Esophagus muscularis mucosa (tissue), 4 donors: ENCODE data around the gene SDF2L1. TPM values are rescaled to one million over a fixed set of nuclear protein-coding genes. Genes with fewer than 3 reads are reported as not detected.

Source experiments
- DNase-seq: peaks from one replicate; pipeline ENCODE4 v3.0.0-alpha.2; 2017; ENCODE audit errors: extremely low spot score
- H3K27ac ChIP-seq, 4 donors: fragments of 200-600 bp; sonication (generic); replicated peaks in 1 of 4; 1 replicate in 3 of 4; 2 replicates in 1 of 4; pipeline ENCODE4 v1.5.1; 2016 to 2019; ENCODE audit warnings: mild to moderate bottlenecking in 1 of 4
- H3K27me3 ChIP-seq, 4 donors: fragments of 200-600 bp; sonication (generic); one replicate each; pipeline versions ENCODE4 v1.5.1 to v1.6.0; 2016 to 2019
- H3K36me3 ChIP-seq, 4 donors: fragments of 200-600 bp; sonication (generic); one replicate each; pipeline ENCODE4 v1.5.1; 2016 to 2019
- H3K4me1 ChIP-seq, 4 donors: fragments of 200-600 bp; sonication (generic); one replicate each; pipeline ENCODE4 v1.5.1; 2016 to 2019
- H3K4me3 ChIP-seq, 4 donors: fragments of 200-600 bp; sonication (generic); 1 replicate in 2 of 4; 2 replicates in 2 of 4; pipeline ENCODE4 v1.5.1; 2016 to 2019; ENCODE audit warnings: mild to moderate bottlenecking in 4 of 4, moderate library complexity in 1 of 4
- H3K9me3 ChIP-seq, 4 donors: fragments of 200-600 bp; sonication (generic); 1 replicate in 3 of 4; 2 replicates in 1 of 4; pipeline ENCODE4 v1.5.1; 2016 to 2019
- EP300 ChIP-seq: sonication (generic); formaldehyde crosslinking; IDR thresholded peaks from one replicate; pipeline ENCODE4 v1.6.1; 2017; ENCODE audit warnings: antibody characterized with exemption
- POLR2A ChIP-seq: fragments of 450-650 bp; IDR thresholded peaks from one replicate; pipeline ENCODE4 v1.6.1; 2017; ENCODE audit warnings: antibody characterized with exemption, moderate library complexity, mild to moderate bottlenecking, low read depth
- POLR2AphosphoS5 ChIP-seq, 2 donors: sonication (generic); formaldehyde crosslinking; IDR thresholded peaks; one replicate each; pipeline ENCODE4 v1.6.1; 2017; ENCODE audit warnings: antibody characterized with exemption in 2 of 2
- WGBS: methylation state at CpG from one replicate; pipeline ENCODE4 v1.1.5; 2018; 5-methylcytosine and 5-hydroxymethylcytosine counted together
- intact Hi-C: fragments of 100-400 bp; cut with DNase I; formaldehyde crosslinking; loops from one replicate; pipeline ENCODE4 v1.15.1; 2023
- total RNA-seq, 4 donors: library from RNA; depleted of rRNA; stranded (reverse); fragments of >200 nt; gene quantifications; one replicate each; pipeline versions ENCODE4 v1.1.0 to v1.2.1, GENCODE V29; 2016
- TF ChIP-seq, protein P1 (sequence below), 3 experiments: fragments of 200-600 bp in 2 of 3; fragments of 450-650 bp in 1 of 3; sonication (generic) in 2 of 3; IDR thresholded peaks; one replicate each; pipeline ENCODE4 v1.5.1; 2017 to 2019; ENCODE audit warnings: antibody characterized with exemption in 3 of 3, mild to moderate bottlenecking in 2 of 3, moderate library complexity in 1 of 3

Gene SDF2L1
- total RNA-seq, 4 donors from 2014 or later, result 22.4 to 40.8 (median 29.3) TPM

DNA sequence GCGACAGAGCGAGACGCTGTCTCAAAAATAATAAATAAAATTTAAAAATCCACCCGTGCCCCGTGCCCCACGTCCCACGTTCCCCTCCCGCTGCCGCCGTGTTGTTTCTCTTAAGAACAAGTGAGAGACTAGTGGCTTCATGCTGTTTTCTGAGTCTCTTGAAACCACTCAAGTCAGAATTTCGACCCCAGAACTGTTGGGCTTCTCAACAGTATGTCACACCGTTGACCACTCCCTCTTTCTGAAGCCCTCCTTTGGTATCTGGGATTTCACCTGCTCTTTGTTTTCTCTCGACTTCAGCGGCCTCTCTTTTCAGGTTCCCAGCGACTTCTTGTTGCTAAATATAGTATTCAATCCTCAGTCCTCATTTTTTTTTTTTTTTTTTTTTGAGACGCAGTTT lies 24.7 kb downstream of the SDF2L1 start:
- intact Hi-C loops, result no loop called here
- peak overlapping the region; percentile 73 to 85 (median 80) for H3K4me3 ChIP-seq
- H3K27me3 ChIP-seq, result no peaks in the 10 kb centered on the region
- peaks cover 19 to 28% (median 21%) of the 10 kb centered on the region in 4 donors for H3K36me3 ChIP-seq
- H3K4me1 ChIP-seq, result peaks cover 8 to 22% (median 18%) of the 10 kb centered on the region in 4 donors
- 39% methylated on average over 16 of the region's 16 CpGs for WGBS
- no peak for DNase-seq
- no peaks in the 10 kb centered on the region for H3K9me3 ChIP-seq
- TF ChIP-seq EP300, result no peak
- TF ChIP-seq POLR2A, result no peak
- peak overlapping the region; percentile 87 to 92 (median 91) for H3K27ac ChIP-seq

DNA sequence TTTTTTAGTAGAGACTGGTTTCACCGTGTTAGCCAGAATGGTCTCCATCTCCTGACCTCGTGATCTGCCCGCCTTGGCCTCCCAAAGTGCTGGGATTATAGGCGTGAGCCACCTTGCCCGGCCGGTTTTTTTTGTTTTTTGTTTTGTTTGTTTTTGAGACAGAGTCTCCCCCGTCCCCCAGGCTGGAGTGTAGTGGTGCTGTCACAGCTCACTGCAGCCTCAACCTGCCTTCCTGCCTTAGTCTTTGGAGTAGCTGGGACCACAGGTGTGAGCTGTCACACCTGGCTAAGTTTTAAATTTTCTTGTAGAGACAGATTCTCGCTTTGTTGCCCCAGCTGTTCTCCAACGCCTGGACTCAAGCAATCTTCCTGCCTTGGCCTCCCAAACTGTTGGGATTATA lies 26.9 kb downstream of the SDF2L1 start:
- intact Hi-C loops, result no loop called here
- Histone ChIP-seq H3K27ac (no peak overlapping the region), H3K4me1 (peaks cover 8 to 22% (median 18%) of the 10 kb centered on the region in 4 donors), H3K4me3 (no peak overlapping the region), H3K27me3 (no peaks in the 10 kb centered on the region), H3K36me3 (peaks cover 31 to 50% (median 43%) of the 10 kb centered on the region in 4 donors), H3K9me3 (no peaks in the 10 kb centered on the region)
- WGBS, result 87% methylated on average over 9 of the region's 9 CpGs
- TF ChIP-seq POLR2AphosphoS5 (IDR thresholded peaks at IDR 0.05), result no peak
- no peak for TF ChIP-seq POLR2A
- no peak for TF ChIP-seq EP300
- TF ChIP-seq, protein P1, sequence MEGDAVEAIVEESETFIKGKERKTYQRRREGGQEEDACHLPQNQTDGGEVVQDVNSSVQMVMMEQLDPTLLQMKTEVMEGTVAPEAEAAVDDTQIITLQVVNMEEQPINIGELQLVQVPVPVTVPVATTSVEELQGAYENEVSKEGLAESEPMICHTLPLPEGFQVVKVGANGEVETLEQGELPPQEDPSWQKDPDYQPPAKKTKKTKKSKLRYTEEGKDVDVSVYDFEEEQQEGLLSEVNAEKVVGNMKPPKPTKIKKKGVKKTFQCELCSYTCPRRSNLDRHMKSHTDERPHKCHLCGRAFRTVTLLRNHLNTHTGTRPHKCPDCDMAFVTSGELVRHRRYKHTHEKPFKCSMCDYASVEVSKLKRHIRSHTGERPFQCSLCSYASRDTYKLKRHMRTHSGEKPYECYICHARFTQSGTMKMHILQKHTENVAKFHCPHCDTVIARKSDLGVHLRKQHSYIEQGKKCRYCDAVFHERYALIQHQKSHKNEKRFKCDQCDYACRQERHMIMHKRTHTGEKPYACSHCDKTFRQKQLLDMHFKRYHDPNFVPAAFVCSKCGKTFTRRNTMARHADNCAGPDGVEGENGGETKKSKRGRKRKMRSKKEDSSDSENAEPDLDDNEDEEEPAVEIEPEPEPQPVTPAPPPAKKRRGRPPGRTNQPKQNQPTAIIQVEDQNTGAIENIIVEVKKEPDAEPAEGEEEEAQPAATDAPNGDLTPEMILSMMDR (IDR thresholded peaks at IDR 0.05), result no peak
- no peak for DNase-seq

- no peaks in the 10 kb centered on the region for H3K27me3 ChIP-seq
- no peak overlapping the region for H3K27ac ChIP-seq
- no peak for DNase-seq
- TF ChIP-seq POLR2AphosphoS5 (IDR thresholded peaks at IDR 0.05), result no peak
- TF ChIP-seq POLR2A, result no peak
- TF ChIP-seq, protein P1 (IDR thresholded peaks at IDR 0.05), result no peak
- no peak for TF ChIP-seq EP300
- no peaks in the 10 kb centered on the region for H3K9me3 ChIP-seq
- 78% methylated on average over 6 of the region's 6 CpGs for WGBS
- peaks cover 46 to 79% (median 66%) of the 10 kb centered on the region in 4 donors for H3K36me3 ChIP-seq
- intact Hi-C loops, result no loop called here
- no peak overlapping the region for H3K4me3 ChIP-seq
- peaks cover under 1 to 9% (median 5%) of the 10 kb centered on the region in 4 donors for H3K4me1 ChIP-seq
These were observed 30.1 kb downstream of the SDF2L1 start for GRCh38 chr22:21672107-21672629.

DNA sequence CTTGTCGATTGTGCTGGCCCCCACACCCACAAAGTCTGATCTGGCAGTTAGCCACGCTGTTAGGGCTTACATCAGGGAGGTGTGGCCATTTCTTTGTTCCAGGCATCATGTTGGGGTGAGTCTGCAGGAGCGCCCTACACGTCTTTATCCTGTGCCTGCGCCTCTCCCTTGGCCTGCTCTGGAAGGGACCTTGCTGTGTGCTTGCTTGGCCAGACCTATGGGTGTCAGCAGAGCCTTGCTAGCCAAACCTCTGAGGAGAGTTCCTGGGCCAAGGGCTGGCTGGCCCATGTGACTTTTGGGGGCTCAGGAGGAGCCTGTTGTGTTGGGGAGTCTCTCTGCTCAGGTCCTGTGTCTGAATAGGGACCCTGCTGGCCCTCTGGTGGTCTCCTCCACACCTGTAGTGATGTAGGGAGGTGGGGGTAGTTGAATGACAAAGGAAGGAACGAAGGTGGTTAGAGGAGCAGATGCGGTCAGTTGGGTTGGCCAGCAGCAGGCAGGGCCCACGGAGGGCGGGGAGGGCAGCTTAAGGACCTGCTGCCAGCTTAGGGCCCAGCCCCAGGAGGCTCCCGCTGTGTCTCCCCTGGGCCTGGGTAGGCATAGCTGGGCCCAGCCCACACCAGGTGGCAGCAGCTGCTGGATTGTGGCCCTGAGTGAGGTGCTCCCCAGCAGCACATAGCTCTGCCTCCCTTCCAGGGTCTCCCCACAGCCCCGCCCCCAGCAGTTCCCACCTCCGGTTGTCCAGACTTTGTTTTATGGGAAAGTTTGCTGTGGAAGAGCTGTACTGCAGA lies 31.6 kb downstream of the SDF2L1 start:
- H3K4me3 ChIP-seq, result no peak overlapping the region
- H3K4me1 ChIP-seq, result no peaks in the 10 kb centered on the region
- DNase-seq, result no peak
- H3K36me3 ChIP-seq, result peaks cover 46 to 94% (median 73%) of the 10 kb centered on the region in 4 donors
- H3K9me3 ChIP-seq, result no peaks in the 10 kb centered on the region
- TF ChIP-seq EP300 (no peak), POLR2AphosphoS5 (IDR thresholded peaks at IDR 0.05) (no peak), POLR2A (no peak)
- TF ChIP-seq, protein P1 (IDR thresholded peaks at IDR 0.05), result no peak
- H3K27ac ChIP-seq, result no peak overlapping the region
- WGBS, result 94% methylated on average over 12 of the region's 12 CpGs
- no peaks in the 10 kb centered on the region for H3K27me3 ChIP-seq
- intact Hi-C loops, result no loop called here

DNA sequence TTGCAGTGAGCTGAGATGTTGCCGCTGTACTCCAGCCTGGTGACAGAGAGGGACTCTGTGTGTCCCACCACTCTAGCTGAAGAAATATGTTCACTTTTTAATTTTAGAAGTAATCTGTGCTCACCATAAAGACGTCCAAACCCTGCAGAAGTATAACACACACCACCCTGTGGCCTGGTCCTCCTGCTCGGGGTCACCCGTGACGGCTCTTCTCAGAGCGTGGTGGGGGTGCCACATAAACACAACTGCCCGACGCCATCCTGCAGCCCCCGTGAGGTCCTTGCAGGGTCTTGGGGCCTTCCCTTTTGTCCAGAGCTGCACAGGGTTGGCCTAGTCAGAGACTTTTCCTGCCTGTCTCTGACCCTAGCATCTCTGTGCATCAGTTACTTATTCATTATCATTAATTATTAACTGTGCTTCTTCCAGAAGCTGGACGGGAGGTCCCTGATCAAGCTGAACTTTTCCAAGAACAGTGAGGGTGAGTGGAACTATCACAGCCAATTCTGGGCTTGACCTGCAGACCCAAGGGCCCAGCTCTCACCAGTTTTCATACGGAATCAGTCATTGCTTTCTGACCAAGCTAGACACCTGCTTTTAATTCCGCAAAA lies 32.6 kb downstream of the SDF2L1 start:
- H3K4me3 ChIP-seq, result no peak overlapping the region
- DNase-seq, result no peak
- WGBS, result 93% methylated on average over 12 of the region's 12 CpGs
- intact Hi-C loops, result no loop called here
- H3K27me3 ChIP-seq, result no peaks in the 10 kb centered on the region
- no peak overlapping the region for H3K27ac ChIP-seq
- H3K9me3 ChIP-seq, result no peaks in the 10 kb centered on the region
- peaks cover 43 to 91% (median 67%) of the 10 kb centered on the region in 4 donors for H3K36me3 ChIP-seq
- TF ChIP-seq POLR2AphosphoS5 (IDR thresholded peaks at IDR 0.05), result no peak
- TF ChIP-seq POLR2A, result no peak
- no peak for TF ChIP-seq EP300
- TF ChIP-seq, protein P1 (IDR thresholded peaks at IDR 0.05), result no peak
- no peaks in the 10 kb centered on the region for H3K4me1 ChIP-seq
